T-helper 1 cell treated with Interleukin-12 subunit alpha and Interleukin-12 subunit beta and Interleukin-4 antibody, amounts not matched to agents 30 μg/mL and 1 μg/mL, for 36 hours (primary cell): Measurements from ENCODE around the gene KIF2B.

Source experiments
- H3K27ac Mint-ChIP-seq: one replicate; pipeline ENCODE4 v1.8.0; 2021; ENCODE audit warnings: mild to moderate bottlenecking, mixed read lengths
- H3K27me3 Mint-ChIP-seq: one replicate; pipeline ENCODE4 v1.8.0; 2021; ENCODE audit warnings: low read depth, mixed read lengths
- H3K36me3 Mint-ChIP-seq: one replicate; pipeline ENCODE4 v1.8.0; 2021; ENCODE audit warnings: low read depth, mixed read lengths
- H3K4me1 Mint-ChIP-seq: one replicate; pipeline ENCODE4 v1.8.0; 2021; ENCODE audit warnings: low read depth, mixed read lengths
- H3K4me3 Mint-ChIP-seq: one replicate; pipeline ENCODE4 v1.8.0; 2021; ENCODE audit warnings: mild to moderate bottlenecking, moderate library complexity, mixed read lengths
- H3K9me3 Mint-ChIP-seq: one replicate; pipeline ENCODE4 v1.8.0; 2021; ENCODE audit warnings: mixed read lengths

The KIF2B gene, protein sequence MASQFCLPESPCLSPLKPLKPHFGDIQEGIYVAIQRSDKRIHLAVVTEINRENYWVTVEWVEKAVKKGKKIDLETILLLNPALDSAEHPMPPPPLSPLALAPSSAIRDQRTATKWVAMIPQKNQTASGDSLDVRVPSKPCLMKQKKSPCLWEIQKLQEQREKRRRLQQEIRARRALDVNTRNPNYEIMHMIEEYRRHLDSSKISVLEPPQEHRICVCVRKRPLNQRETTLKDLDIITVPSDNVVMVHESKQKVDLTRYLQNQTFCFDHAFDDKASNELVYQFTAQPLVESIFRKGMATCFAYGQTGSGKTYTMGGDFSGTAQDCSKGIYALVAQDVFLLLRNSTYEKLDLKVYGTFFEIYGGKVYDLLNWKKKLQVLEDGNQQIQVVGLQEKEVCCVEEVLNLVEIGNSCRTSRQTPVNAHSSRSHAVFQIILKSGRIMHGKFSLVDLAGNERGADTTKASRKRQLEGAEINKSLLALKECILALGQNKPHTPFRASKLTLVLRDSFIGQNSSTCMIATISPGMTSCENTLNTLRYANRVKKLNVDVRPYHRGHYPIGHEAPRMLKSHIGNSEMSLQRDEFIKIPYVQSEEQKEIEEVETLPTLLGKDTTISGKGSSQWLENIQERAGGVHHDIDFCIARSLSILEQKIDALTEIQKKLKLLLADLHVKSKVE

GRCh38 chr17:53822764-53823163 lies at the start of gene KIF2B:
Gene KIF2B (plus strand): TSS chr17:53822927. CDS start chr17:53823034, 107 bp downstream.
- no peak within 1 kb of the TSS for H3K4me3 Mint-ChIP-seq
- no peaks in the 10 kb centered on the region for H3K27me3 Mint-ChIP-seq
- no peak within 1 kb of the TSS for H3K27ac Mint-ChIP-seq
- H3K9me3 Mint-ChIP-seq: peaks cover 17% of the 10 kb centered on the region
- no peaks in the 10 kb centered on the region for H3K36me3 Mint-ChIP-seq
- no peaks in the 10 kb centered on the region for H3K4me1 Mint-ChIP-seq

DNA sequence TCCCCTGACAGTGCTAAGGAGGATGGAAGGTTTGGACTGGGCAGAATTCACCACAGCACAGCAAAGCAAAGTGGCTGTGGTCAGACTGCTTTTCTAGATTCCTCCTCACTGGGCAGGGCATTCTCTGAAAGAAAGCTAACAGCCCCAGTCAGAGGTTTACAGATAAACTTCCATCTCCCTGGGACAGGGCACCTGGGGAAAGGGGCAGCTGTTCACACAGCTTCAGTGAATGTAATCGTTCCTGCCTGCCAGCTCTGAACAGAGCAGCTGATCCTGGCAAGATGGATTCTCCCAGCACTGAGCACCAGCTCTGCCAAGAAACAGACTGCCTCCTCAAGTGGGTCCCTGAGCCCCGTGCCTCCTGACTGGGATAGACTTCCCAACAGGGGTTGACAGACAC lies 42.4 kb upstream of the KIF2B start:
- Mint-ChIP-seq H3K4me3 (no peak overlapping the region), H3K4me1 (no peaks in the 10 kb centered on the region), H3K27me3 (no peaks in the 10 kb centered on the region), H3K27ac (no peak overlapping the region), H3K9me3 (peaks cover 18% of the 10 kb centered on the region), H3K36me3 (no peaks in the 10 kb centered on the region)

DNA sequence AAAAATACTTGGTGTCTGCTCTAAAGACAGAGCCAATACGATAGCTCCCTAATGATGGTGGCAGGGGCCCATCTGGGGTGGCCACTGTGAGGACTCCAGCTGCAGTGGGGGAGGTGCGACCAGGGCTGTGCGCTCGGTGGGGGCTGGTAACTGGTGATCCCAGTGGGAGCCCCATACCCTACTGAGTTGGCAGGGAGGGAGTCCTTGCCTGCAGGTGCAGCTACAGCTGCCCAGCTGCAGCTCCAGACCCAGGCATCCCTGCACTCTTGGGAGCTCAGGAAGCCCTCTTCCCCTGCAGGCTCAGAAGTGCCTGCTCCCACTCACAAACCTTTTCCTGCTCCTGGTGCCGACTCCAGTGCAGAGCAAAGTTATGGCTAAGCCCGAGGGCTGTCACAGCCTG lies 31.2 kb upstream of the KIF2B start:
- no peak overlapping the region for H3K4me3 Mint-ChIP-seq
- H3K9me3 Mint-ChIP-seq: peaks cover 15% of the 10 kb centered on the region
- no peaks in the 10 kb centered on the region for H3K27me3 Mint-ChIP-seq
- no peak overlapping the region for H3K27ac Mint-ChIP-seq
- H3K4me1 Mint-ChIP-seq: no peaks in the 10 kb centered on the region
- no peaks in the 10 kb centered on the region for H3K36me3 Mint-ChIP-seq

- no peaks in the 10 kb centered on the region for H3K27me3 Mint-ChIP-seq
- H3K27ac Mint-ChIP-seq: no peak overlapping the region
- no peaks in the 10 kb centered on the region for H3K4me1 Mint-ChIP-seq
- no peaks in the 10 kb centered on the region for H3K36me3 Mint-ChIP-seq
- H3K9me3 Mint-ChIP-seq: peaks cover 15% of the 10 kb centered on the region
- no peak overlapping the region for H3K4me3 Mint-ChIP-seq
These were observed 30.3 kb upstream of the KIF2B start for GRCh38 chr17:53792451-53792850.

- Mint-ChIP-seq H3K9me3 (peaks cover 15% of the 10 kb centered on the region), H3K27ac (no peak overlapping the region), H3K27me3 (no peaks in the 10 kb centered on the region), H3K4me1 (no peaks in the 10 kb centered on the region), H3K4me3 (no peak overlapping the region), H3K36me3 (no peaks in the 10 kb centered on the region)
These were observed 29.7 kb upstream of the KIF2B start for GRCh38 chr17:53792997-53793396.

GRCh38 chr17:53794875-53795274 lies 27.9 kb upstream of the KIF2B start:
- peaks cover 12% of the 10 kb centered on the region for H3K9me3 Mint-ChIP-seq
- H3K36me3 Mint-ChIP-seq: no peaks in the 10 kb centered on the region
- no peaks in the 10 kb centered on the region for H3K27me3 Mint-ChIP-seq
- no peak overlapping the region for H3K4me3 Mint-ChIP-seq
- H3K4me1 Mint-ChIP-seq: no peaks in the 10 kb centered on the region
- H3K27ac Mint-ChIP-seq: no peak overlapping the region

- H3K27ac Mint-ChIP-seq: no peak overlapping the region
These were observed 26.1 kb upstream of the KIF2B start for GRCh38 chr17:53796642-53797041.

DNA sequence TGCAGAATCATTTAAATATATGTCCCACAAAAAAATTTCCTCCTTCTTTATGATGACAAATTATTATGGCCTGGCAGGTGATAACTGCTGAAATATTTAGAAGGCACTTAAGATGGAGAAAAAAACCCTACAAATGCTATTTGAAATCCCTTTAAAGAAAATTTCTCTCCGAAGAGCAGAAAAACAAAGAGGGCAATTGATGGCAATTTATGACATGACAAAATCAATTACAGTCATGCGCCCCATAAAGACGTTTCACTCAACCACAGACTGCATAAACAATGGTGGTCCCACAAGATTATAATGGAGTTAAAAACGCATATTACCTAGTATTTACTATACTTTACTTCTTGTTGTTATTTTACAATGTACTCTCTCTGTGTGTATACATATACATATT lies 25.2 kb upstream of the KIF2B start:
- Mint-ChIP-seq H3K4me1 (no peaks in the 10 kb centered on the region), H3K36me3 (no peaks in the 10 kb centered on the region), H3K4me3 (no peak overlapping the region), H3K27me3 (no peaks in the 10 kb centered on the region), H3K27ac (no peak overlapping the region), H3K9me3 (peaks cover 5% of the 10 kb centered on the region)

More at GRCh38 chr17:53796642-53797041, 26.1 kb upstream of the KIF2B start:
- H3K36me3 Mint-ChIP-seq: no peaks in the 10 kb centered on the region
- no peaks in the 10 kb centered on the region for H3K4me1 Mint-ChIP-seq
- no peak overlapping the region for H3K4me3 Mint-ChIP-seq
- peaks cover 5% of the 10 kb centered on the region for H3K9me3 Mint-ChIP-seq
- H3K27me3 Mint-ChIP-seq: no peaks in the 10 kb centered on the region

DNA sequence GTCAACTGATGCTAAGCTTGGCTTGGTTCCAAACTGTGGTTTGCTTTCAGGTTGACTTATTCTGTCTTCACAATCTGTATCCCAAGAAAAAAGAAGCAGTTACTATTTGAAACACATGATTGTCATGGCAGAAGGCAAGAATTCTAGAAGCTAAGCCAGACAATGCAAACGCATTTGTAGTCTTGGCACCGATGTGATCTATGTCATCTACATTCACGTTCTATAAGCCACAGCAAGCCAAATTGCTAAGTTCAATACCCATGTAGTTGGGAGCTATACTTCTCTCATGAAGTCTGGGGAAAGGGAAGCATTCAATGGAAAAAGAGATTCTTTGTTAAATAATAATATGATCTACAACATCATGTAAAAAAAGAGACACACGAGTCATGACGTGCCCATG lies 18.3 kb upstream of the KIF2B start:
- peaks cover 10% of the 10 kb centered on the region for H3K9me3 Mint-ChIP-seq
- H3K36me3 Mint-ChIP-seq: no peaks in the 10 kb centered on the region
- no peaks in the 10 kb centered on the region for H3K4me1 Mint-ChIP-seq
- no peak overlapping the region for H3K27ac Mint-ChIP-seq
- no peak overlapping the region for H3K4me3 Mint-ChIP-seq
- no peaks in the 10 kb centered on the region for H3K27me3 Mint-ChIP-seq

DNA sequence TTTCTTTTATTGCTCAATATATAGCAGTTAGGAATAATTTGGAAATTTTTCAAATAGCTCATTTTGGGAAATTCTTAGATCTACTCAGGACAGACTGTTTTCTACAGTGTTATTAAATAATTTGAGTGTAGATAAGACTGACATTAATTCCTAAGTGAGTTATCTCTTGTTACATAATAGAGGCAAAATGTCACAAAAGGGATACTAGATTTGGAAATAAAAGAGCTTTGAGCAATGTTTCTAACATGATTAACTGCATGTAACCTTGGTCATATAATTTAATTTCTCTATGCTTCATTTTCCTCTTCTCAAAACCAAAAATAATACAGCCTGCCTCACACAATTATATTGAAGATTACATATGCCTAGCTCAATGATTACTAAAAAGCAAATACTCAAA lies 16.3 kb upstream of the KIF2B start:
- H3K36me3 Mint-ChIP-seq: no peaks in the 10 kb centered on the region
- H3K27me3 Mint-ChIP-seq: no peaks in the 10 kb centered on the region
- H3K4me1 Mint-ChIP-seq: no peaks in the 10 kb centered on the region

DNA sequence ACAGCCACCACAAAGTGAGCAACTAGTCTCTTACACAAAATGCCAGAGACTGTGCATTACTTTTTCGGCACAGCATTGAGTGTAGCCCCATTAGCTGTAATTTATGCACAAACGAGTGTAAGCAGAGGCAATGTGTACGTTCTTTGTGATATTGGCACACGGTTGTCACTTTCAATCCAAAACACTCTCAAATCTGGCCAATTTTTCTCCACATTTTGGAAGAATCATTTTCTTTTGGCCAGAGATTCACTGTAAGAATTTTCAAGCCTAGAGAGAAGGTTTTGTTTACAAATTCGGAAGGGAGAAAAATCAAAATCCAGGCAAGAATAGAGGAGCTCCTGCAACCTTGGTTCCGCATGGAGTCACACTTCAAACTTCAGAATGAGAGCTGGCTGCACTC lies 15.4 kb upstream of the KIF2B start:
- peaks cover 13% of the 10 kb centered on the region for H3K9me3 Mint-ChIP-seq
- no peak overlapping the region for H3K4me3 Mint-ChIP-seq
- no peaks in the 10 kb centered on the region for H3K36me3 Mint-ChIP-seq
- no peak overlapping the region for H3K27ac Mint-ChIP-seq
- no peaks in the 10 kb centered on the region for H3K4me1 Mint-ChIP-seq
- no peaks in the 10 kb centered on the region for H3K27me3 Mint-ChIP-seq

More for the DNA sequence above, 16.3 kb upstream of the KIF2B start:
- Mint-ChIP-seq H3K9me3 (peaks cover 13% of the 10 kb centered on the region), H3K4me3 (no peak overlapping the region), H3K27ac (no peak overlapping the region)

DNA sequence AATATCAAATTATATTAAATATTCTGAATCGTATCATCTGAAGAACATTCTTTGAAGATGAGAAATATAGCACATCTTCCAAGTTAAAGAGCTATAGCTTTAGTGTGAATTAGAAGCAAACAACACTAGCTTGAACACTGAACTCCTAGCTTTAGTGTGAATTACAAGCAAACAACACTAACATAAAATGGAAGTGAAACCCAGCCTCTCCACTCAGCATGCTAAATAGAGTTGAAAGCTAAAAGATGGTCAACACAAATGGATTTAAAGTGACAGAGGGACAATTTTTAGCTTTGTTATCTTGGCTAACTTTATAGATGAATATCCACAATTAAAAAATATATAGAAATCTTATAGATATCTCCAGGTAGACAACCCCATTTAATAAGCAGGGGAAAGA lies 4.5 kb upstream of the KIF2B start:
- Mint-ChIP-seq H3K4me1 (no peaks in the 10 kb centered on the region), H3K4me3 (no peak overlapping the region), H3K27me3 (no peaks in the 10 kb centered on the region), H3K36me3 (no peaks in the 10 kb centered on the region), H3K27ac (no peak overlapping the region), H3K9me3 (no peaks in the 10 kb centered on the region)

DNA sequence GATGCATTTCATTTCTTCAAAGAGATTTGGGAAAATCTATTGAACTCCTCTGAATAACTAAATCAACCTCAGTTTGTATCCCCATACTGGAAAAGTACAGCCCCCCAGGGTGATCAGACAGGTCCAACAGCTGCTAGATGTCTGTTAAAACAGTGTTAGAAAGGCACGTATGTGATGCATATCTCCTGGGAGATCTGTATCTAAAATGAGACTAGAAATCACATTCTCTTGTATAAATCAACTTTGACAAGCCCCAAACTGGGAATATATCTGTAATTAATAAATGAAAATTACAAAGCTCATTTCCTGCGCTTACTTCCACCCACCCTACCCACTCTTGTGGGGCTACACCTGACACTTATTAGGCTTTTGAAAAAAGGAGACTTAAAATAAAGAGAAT lies 3.8 kb upstream of the KIF2B start:
- H3K4me1 Mint-ChIP-seq: no peaks in the 10 kb centered on the region
- H3K9me3 Mint-ChIP-seq: peaks cover 3% of the 10 kb centered on the region
- no peak overlapping the region for H3K4me3 Mint-ChIP-seq
- H3K27ac Mint-ChIP-seq: no peak overlapping the region
- no peaks in the 10 kb centered on the region for H3K36me3 Mint-ChIP-seq
- H3K27me3 Mint-ChIP-seq: no peaks in the 10 kb centered on the region

- H3K27me3 Mint-ChIP-seq: no peaks in the 10 kb centered on the region
- peaks cover 14% of the 10 kb centered on the region for H3K9me3 Mint-ChIP-seq
- no peaks in the 10 kb centered on the region for H3K4me1 Mint-ChIP-seq
- no peaks in the 10 kb centered on the region for H3K36me3 Mint-ChIP-seq
- no peak overlapping the region for H3K27ac Mint-ChIP-seq
- H3K4me3 Mint-ChIP-seq: no peak overlapping the region
These were observed 2.8 kb upstream of the KIF2B start for GRCh38 chr17:53819956-53820355.

DNA sequence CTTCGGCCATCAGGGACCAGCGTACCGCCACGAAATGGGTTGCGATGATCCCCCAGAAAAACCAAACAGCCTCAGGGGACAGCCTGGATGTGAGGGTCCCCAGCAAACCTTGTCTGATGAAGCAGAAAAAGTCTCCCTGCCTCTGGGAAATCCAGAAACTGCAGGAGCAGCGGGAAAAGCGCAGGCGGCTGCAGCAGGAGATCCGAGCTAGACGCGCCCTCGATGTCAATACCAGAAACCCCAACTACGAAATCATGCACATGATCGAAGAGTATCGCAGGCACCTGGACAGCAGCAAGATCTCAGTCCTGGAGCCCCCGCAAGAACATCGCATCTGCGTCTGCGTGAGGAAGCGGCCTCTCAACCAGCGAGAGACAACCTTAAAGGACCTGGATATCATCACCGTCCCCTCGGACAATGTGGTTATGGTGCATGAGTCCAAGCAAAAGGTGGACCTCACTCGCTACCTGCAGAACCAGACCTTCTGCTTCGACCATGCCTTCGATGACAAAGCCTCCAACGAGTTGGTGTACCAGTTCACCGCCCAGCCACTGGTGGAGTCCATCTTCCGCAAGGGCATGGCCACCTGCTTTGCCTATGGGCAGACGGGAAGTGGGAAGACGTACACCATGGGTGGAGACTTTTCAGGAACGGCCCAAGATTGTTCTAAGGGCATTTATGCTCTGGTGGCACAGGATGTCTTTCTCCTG lies 769 bp downstream of the KIF2B start:
- H3K27me3 Mint-ChIP-seq: no peaks in the 10 kb centered on the region
- H3K9me3 Mint-ChIP-seq: peaks cover 17% of the 10 kb centered on the region
- H3K27ac Mint-ChIP-seq: no peak overlapping the region
- H3K4me3 Mint-ChIP-seq: no peak overlapping the region
- H3K36me3 Mint-ChIP-seq: no peaks in the 10 kb centered on the region
- no peaks in the 10 kb centered on the region for H3K4me1 Mint-ChIP-seq
